Activated B cell treated with CpG ODN at 0.5 μM for 24 hours (primary cell): Measurements from ENCODE around the gene TRIM38. TPM values are rescaled to one million over a fixed set of nuclear protein-coding genes. Genes with fewer than 3 reads are reported as not detected.

Experiments used
- ATAC-seq: fragments of 200-7000 bp; cut with Tn5 transposase; one replicate; pipeline ENCODE4 v1.10.0; 2021; ENCODE audit warnings: low read depth, mild to moderate bottlenecking, moderate library complexity
- CTCF ChIA-PET: fragments of 350-600 bp; sonication (Branson Sonifier 250); formaldehyde crosslinking; loops from one replicate; lab custom pipeline; 2021; ENCODE audit warnings: antibody characterized with exemption; lab: Charles Lee
- POLR2A ChIA-PET: fragments of 350-600 bp; sonication (Branson Sonifier 250); formaldehyde crosslinking; loops from one replicate; lab custom pipeline; 2021; ENCODE audit warnings: antibody characterized with exemption; lab: Charles Lee
- DNase-seq: peaks from one replicate; pipeline ENCODE4 v3.0.0; 2022
- H3K27ac Mint-ChIP-seq: one replicate; pipeline ENCODE4 v1.8.0; 2020; ENCODE audit warnings: mixed read lengths
- H3K27me3 Mint-ChIP-seq: one replicate; pipeline ENCODE4 v1.8.0; 2021; ENCODE audit warnings: mixed read lengths
- H3K36me3 Mint-ChIP-seq: one replicate; pipeline ENCODE4 v1.8.0; 2021; ENCODE audit warnings: low read depth, mixed read lengths
- H3K4me1 Mint-ChIP-seq: one replicate; pipeline ENCODE4 v1.8.0; 2021; ENCODE audit warnings: mixed read lengths
- H3K4me3 Mint-ChIP-seq: one replicate; pipeline ENCODE4 v1.8.0; 2020; ENCODE audit warnings: mild to moderate bottlenecking, mixed read lengths
- H3K9me3 Mint-ChIP-seq: one replicate; pipeline ENCODE4 v1.8.0; 2020; ENCODE audit warnings: mixed read lengths
- intact Hi-C: fragments of 100-400 bp; cut with micrococcal nuclease; formaldehyde crosslinking; loops from one replicate; pipeline ENCODE4 v1.15.1; 2024
- total RNA-seq: library from RNA; stranded (reverse); gene quantifications from 2 replicates; pipeline ENCODE4 v1.2.3, GENCODE V29; 2022
- TF ChIP-seq, protein P1 (sequence below): fragments of 200-600 bp; IDR thresholded peaks from one replicate; pipeline ENCODE4 v1.8.0; 2022; ENCODE audit warnings: antibody characterized with exemption, mild to moderate bottlenecking

The TRIM38 gene
- total RNA-seq, 1 donor from 2014 or later, result 36.8 TPM

DNA sequence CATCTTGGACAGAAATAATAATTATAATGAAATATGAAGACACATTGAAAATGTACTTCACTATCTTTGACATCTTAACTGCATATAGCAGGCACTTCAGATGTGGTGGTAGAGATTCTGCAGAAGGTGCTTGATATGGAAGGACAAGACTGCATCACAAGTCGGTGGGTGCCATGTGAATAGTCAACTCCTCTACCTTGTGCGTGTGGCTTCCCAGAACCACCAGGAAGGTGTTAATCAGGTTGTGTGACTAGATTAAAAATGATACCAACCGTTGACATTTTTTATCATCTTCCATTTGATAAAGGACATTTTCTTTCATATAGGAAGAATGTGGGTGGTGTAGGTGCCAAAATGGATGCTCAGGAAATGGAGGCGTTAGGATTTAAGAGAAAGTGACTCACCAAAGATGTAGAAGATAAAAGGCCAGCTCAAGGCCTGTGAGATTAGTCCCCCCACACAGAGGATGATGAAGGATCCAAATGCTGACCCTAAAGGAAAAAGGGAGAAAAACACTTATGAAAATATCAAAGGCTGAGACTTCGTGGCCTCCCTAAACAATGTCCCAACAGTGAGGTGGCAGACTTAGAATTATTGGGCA lies 44.4 kb upstream of the TRIM38 start:
- DNase-seq (no peak), ATAC-seq (no peak)
- H3K4me3 Mint-ChIP-seq, result no peak overlapping the region
- intact Hi-C loops, result no loop called here
- peaks cover 5% of the 10 kb centered on the region for H3K27me3 Mint-ChIP-seq
- no peaks in the 10 kb centered on the region for H3K4me1 Mint-ChIP-seq
- ChIA-PET CTCF (no interaction called here), POLR2A (no interaction called here)
- no peaks in the 10 kb centered on the region for H3K9me3 Mint-ChIP-seq
- H3K27ac Mint-ChIP-seq, result no peak overlapping the region
- TF ChIP-seq, protein P1, sequence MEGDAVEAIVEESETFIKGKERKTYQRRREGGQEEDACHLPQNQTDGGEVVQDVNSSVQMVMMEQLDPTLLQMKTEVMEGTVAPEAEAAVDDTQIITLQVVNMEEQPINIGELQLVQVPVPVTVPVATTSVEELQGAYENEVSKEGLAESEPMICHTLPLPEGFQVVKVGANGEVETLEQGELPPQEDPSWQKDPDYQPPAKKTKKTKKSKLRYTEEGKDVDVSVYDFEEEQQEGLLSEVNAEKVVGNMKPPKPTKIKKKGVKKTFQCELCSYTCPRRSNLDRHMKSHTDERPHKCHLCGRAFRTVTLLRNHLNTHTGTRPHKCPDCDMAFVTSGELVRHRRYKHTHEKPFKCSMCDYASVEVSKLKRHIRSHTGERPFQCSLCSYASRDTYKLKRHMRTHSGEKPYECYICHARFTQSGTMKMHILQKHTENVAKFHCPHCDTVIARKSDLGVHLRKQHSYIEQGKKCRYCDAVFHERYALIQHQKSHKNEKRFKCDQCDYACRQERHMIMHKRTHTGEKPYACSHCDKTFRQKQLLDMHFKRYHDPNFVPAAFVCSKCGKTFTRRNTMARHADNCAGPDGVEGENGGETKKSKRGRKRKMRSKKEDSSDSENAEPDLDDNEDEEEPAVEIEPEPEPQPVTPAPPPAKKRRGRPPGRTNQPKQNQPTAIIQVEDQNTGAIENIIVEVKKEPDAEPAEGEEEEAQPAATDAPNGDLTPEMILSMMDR, result no peak
- no peaks in the 10 kb centered on the region for H3K36me3 Mint-ChIP-seq

DNA sequence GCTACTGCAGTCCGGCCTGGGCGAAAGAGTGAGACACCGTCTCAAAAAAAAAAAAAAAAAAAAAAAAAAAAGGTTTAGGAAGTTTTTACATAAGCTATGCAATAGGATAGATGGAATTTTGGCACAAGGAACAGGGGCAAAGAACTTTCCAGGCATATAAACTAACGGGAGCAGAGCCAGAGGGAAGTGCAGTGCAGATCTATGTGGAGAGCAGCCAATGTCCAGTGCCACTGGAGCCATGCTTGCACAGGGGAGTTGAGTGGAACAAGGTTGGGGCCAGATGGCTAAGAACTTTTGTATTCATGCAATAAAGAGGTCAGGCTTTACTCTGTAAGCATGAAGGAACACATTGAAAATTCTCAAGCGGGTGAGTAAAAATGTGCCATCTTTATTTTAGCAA lies 42.9 kb upstream of the TRIM38 start:
- ChIA-PET POLR2A (no interaction called here), CTCF (no interaction called here)
- no peak for DNase-seq

DNA sequence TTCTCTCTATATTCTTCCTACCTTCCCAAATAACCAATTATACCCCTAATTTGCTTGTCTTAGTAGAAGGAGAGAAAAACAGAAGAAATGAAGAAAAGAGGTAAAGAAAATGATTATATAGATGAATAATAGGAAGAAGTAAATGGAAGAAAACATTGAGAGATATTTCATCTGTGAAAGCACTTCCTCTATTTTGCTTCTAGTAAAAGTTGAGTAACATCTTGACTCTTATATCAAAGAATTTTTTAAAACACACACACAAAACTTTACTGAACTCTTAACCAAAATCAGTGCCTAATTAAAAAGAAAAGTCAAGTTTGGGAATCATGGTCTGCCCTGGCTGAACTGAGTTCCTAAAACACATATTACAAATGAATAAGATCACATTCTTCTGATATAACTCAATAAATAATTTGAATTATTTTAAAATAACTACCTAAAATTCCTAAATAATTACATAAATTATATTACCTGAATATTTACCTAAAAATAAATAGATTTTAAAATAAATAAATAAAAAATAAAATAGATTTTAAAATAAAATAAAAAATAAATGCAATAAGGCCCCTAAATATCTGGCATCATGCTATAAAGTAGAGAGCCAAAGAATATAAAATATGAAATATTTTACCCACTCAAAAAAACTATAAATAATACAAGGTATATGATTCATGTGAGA lies 40.9 kb upstream of the TRIM38 start:
- no peak for ATAC-seq
- Mint-ChIP-seq H3K36me3 (no peaks in the 10 kb centered on the region), H3K4me1 (no peaks in the 10 kb centered on the region), H3K4me3 (no peak overlapping the region), H3K27ac (no peak overlapping the region), H3K9me3 (no peaks in the 10 kb centered on the region), H3K27me3 (peaks cover 7% of the 10 kb centered on the region)
- no peak for DNase-seq
- CTCF ChIA-PET, result no interaction called here
- intact Hi-C loops, result no loop called here
- POLR2A ChIA-PET, result interaction anchor here (0.6 kb wide), 1 partner anchor 70 kb away, joined by 3 read pairs; no protein-coding TSS in a partner anchor
- TF ChIP-seq, protein P1, result no peak

More for the DNA sequence above, 42.9 kb upstream of the TRIM38 start:
- intact Hi-C loops, result no loop called here
- H3K4me3 Mint-ChIP-seq, result no peak overlapping the region
- peaks cover 10% of the 10 kb centered on the region for H3K27me3 Mint-ChIP-seq
- no peak overlapping the region for H3K27ac Mint-ChIP-seq
- no peaks in the 10 kb centered on the region for H3K4me1 Mint-ChIP-seq
- H3K36me3 Mint-ChIP-seq, result no peaks in the 10 kb centered on the region
- TF ChIP-seq, protein P1, result no peak
- no peaks in the 10 kb centered on the region for H3K9me3 Mint-ChIP-seq
- ATAC-seq, result no peak

DNA sequence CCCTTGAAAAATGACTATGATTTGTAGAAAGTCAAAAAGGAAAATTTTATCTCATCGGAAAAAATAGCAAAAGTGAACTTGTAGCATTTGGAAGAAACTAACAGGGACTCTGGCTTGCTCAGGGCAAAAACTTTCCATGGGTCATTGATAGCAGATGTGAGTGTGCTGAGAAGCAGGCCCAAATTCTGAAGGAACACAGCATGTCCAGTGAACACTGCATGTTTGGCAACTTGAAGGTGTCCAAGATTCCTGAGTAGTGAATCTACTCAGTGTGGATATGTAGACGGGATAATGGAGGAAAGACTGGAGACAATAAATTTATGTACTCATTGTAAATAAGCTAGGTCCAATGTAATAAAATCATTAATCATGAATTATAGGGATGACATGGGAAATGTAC lies 40.3 kb upstream of the TRIM38 start:
- Mint-ChIP-seq H3K36me3 (no peaks in the 10 kb centered on the region), H3K27ac (no peak overlapping the region), H3K27me3 (peaks cover 5% of the 10 kb centered on the region), H3K9me3 (no peaks in the 10 kb centered on the region), H3K4me1 (no peaks in the 10 kb centered on the region), H3K4me3 (no peak overlapping the region)
- CTCF ChIA-PET, result no interaction called here
- ATAC-seq, result no peak
- TF ChIP-seq, protein P1, result no peak
- intact Hi-C loops, result no loop called here
- POLR2A ChIA-PET, result no interaction called here
- no peak for DNase-seq

DNA sequence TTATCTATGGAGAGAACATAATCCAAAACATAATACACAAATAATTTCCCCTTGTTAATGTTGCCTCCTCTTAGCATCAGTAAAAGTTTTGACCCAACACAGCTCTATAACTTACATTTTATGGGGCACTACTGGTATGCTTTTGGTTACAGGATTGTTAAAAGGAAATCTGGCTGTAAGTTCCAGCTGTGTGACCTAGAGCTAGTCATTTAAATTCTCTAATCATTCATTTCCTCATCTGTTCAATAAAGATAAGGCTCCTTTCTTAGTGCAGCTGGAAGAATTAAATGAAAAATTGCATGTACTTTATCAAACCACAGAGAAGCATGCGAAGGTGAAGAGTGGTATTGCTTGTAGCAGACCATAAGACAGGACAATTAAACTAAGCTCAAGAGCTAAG lies 36.7 kb upstream of the TRIM38 start:
- Mint-ChIP-seq H3K36me3 (no peaks in the 10 kb centered on the region), H3K4me1 (no peaks in the 10 kb centered on the region), H3K27ac (no peak overlapping the region), H3K9me3 (no peaks in the 10 kb centered on the region), H3K4me3 (no peak overlapping the region), H3K27me3 (peaks cover 5% of the 10 kb centered on the region)
- ChIA-PET CTCF (no interaction called here), POLR2A (no interaction called here)
- intact Hi-C loops, result no loop called here
- ATAC-seq, result no peak
- no peak for DNase-seq
- TF ChIP-seq, protein P1, result no peak
